Activated T-cell treated with anti-CD3 and anti-CD28 coated beads, Interleukin-2, amount 50 U/mL, for 72 hours (primary cell): ENCODE data around the gene NRP1. TPM values are rescaled to one million over a fixed set of nuclear protein-coding genes. Genes with fewer than 3 reads are reported as not detected.

Experiments
- ATAC-seq, 2 donors: fragments of 150-1000 bp; cut with Tn5 transposase; replicated peaks in 1 of 2; 2 replicates each; pipeline ENCODE4 v1.10.0; 2021; ENCODE audit warnings: moderate library complexity in 2 of 2, mild to moderate bottlenecking in 1 of 2
- DNase-seq, 2 donors: peaks; one replicate each; pipeline ENCODE4 v3.0.0; 2021 to 2022; ENCODE audit warnings: mixed read lengths in 1 of 2
- H3K27ac Mint-ChIP-seq: one replicate; pipeline ENCODE4 v1.8.0; 2022; ENCODE audit warnings: mild to moderate bottlenecking, moderate library complexity, mixed read lengths
- H3K27me3 Mint-ChIP-seq: one replicate; pipeline ENCODE4 v1.8.0; 2022; ENCODE audit warnings: low read depth, mixed read lengths
- H3K36me3 Mint-ChIP-seq, 2 donors: one replicate each; pipeline ENCODE4 v1.8.0; 2022; ENCODE audit warnings: mixed read lengths in 2 of 2, mild to moderate bottlenecking in 1 of 2; ENCODE audit not compliant: insufficient read depth in 2 of 2
- H3K4me1 Mint-ChIP-seq: one replicate; pipeline ENCODE4 v1.8.0; 2022; ENCODE audit warnings: low read depth, mixed read lengths
- H3K4me3 Mint-ChIP-seq, 2 donors: one replicate each; pipeline ENCODE4 v1.8.0; 2022; ENCODE audit warnings: mild to moderate bottlenecking in 2 of 2, mixed read lengths in 2 of 2, moderate library complexity in 2 of 2
- H3K9me3 Mint-ChIP-seq, 2 donors: one replicate each; pipeline ENCODE4 v1.8.0; 2022; ENCODE audit warnings: mixed read lengths in 2 of 2
- total RNA-seq, 2 donors: library from RNA; stranded (reverse); gene quantifications; one replicate each; pipeline ENCODE4 v1.2.3, GENCODE V29; 2022

The NRP1 gene
- total RNA-seq, 2 donors from 2014 or later: 0.72 to 0.84 TPM

DNA sequence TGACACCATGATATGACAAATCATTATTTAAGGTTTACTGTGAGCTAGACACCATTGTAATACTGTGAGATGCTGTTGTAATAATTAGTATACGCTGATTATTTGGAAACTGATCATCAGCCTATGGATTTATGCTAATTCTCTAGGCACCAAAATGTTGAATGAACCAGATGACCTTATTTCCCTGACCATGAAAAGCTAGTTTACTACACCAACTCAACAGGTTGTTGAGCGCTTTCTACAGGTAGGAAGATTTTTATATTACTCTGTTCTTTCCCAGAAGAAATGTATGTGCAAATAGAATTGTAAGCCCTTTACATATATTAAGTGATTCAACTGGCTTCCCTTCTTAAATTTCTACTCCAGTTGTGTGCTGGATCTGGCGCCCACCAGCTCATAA, 6.2 kb downstream of the NRP1 start:
- Mint-ChIP-seq H3K9me3 (no peaks in the 10 kb centered on the region), H3K4me3 (no peak overlapping the region), H3K27ac (no peak overlapping the region), H3K27me3 (peaks cover 62% of the 10 kb centered on the region), H3K36me3 (no peaks in the 10 kb centered on the region), H3K4me1 (peaks cover 13% of the 10 kb centered on the region)
- DNase-seq: no peak
- no peak for ATAC-seq

GRCh38 chr10:33327751-33328150, 6.7 kb downstream of the NRP1 start:
- no peaks in the 10 kb centered on the region for H3K9me3 Mint-ChIP-seq
- H3K27me3 Mint-ChIP-seq: peaks cover 57% of the 10 kb centered on the region
- no peak overlapping the region for H3K27ac Mint-ChIP-seq
- H3K4me3 Mint-ChIP-seq: no peak overlapping the region
- H3K4me1 Mint-ChIP-seq: peaks cover 10% of the 10 kb centered on the region
- DNase-seq (no peak), ATAC-seq (no peak)
- H3K36me3 Mint-ChIP-seq: no peaks in the 10 kb centered on the region

GRCh38 chr10:33326933-33327332, 7.5 kb downstream of the NRP1 start:
- no peak for ATAC-seq

DNA sequence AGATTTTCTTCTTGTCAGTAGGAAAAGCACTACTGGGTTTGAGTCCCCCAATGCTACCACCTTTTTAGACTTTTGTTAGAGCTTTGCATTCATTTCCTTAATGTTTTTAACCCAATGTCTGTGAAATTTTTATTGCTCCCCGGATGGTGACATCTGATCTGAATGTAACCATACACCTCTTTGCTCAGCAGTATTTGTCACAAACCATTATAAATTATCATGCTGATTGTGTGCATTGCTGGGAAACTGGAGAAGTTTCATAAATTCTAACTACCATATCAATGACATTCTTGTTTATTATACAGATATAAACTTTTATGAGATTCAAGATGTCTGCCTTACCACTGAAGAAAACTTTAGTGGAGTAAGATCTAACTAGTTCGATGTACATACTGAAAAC, 8.5 kb downstream of the NRP1 start:
- no peaks in the 10 kb centered on the region for H3K36me3 Mint-ChIP-seq
- H3K9me3 Mint-ChIP-seq: no peaks in the 10 kb centered on the region
- no peak overlapping the region for H3K4me3 Mint-ChIP-seq
- H3K27ac Mint-ChIP-seq: no peak overlapping the region
- DNase-seq: no peak
- ATAC-seq: no peak
- peaks cover 39% of the 10 kb centered on the region for H3K27me3 Mint-ChIP-seq
- peaks cover 8% of the 10 kb centered on the region for H3K4me1 Mint-ChIP-seq

More at GRCh38 chr10:33326933-33327332, 7.5 kb downstream of the NRP1 start:
- Mint-ChIP-seq H3K4me1 (peaks cover 10% of the 10 kb centered on the region), H3K27me3 (peaks cover 49% of the 10 kb centered on the region), H3K36me3 (no peaks in the 10 kb centered on the region), H3K9me3 (no peaks in the 10 kb centered on the region), H3K4me3 (no peak overlapping the region), H3K27ac (no peak overlapping the region)
- DNase-seq: no peak

- no peak for DNase-seq
- Mint-ChIP-seq H3K9me3 (peaks cover 2% of the 10 kb centered on the region in 2 donors), H3K4me1 (no peaks in the 10 kb centered on the region), H3K27ac (no peak overlapping the region), H3K36me3 (no peaks in the 10 kb centered on the region), H3K27me3 (peaks cover 18% of the 10 kb centered on the region), H3K4me3 (no peak overlapping the region)
- no peak for ATAC-seq
Measured at GRCh38 chr10:33323721-33324120, 10.7 kb downstream of the NRP1 start.

- Mint-ChIP-seq H3K4me3 (no peak overlapping the region), H3K27ac (no peak overlapping the region), H3K36me3 (no peaks in the 10 kb centered on the region), H3K4me1 (no peaks in the 10 kb centered on the region), H3K9me3 (peaks cover 2% of the 10 kb centered on the region in 2 donors), H3K27me3 (peaks cover 11% of the 10 kb centered on the region)
- DNase-seq: no peak
- ATAC-seq: no peak
Measured at GRCh38 chr10:33321516-33321915, 13.0 kb downstream of the NRP1 start.

DNA sequence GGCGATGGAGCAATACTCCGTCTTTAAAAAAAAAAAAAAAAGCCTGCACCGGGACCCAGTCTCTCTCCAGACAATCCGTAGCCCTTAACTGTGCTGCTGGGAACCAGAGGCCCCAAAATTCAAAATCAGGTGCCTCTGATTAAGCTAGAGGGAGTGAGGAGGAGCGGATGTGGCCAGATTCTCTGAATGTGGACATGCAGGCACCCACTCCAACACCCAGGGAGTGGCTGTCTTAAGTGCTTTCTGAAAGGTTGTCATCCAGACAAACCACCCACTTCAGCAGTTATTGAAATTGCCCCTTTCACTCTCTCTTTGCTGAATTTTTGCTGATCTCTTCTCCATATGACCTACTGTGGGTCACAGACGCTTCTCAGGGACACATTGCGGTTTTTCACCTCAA, 14.2 kb downstream of the NRP1 start:
- ATAC-seq: no peak
- no peak overlapping the region for H3K27ac Mint-ChIP-seq

GRCh38 chr10:33315891-33316290, 18.6 kb downstream of the NRP1 start:
- H3K4me3 Mint-ChIP-seq: no peak overlapping the region
- H3K9me3 Mint-ChIP-seq: peaks cover 2% of the 10 kb centered on the region in 2 donors
- ATAC-seq: no peak
- H3K27ac Mint-ChIP-seq: no peak overlapping the region
- H3K4me1 Mint-ChIP-seq: no peaks in the 10 kb centered on the region
- peaks cover 37% of the 10 kb centered on the region for H3K27me3 Mint-ChIP-seq
- H3K36me3 Mint-ChIP-seq: peaks cover 0 to 2% of the 10 kb centered on the region in 2 donors
- DNase-seq: no peak

More for the DNA sequence above, 14.2 kb downstream of the NRP1 start:
- Mint-ChIP-seq H3K27me3 (peaks cover 15% of the 10 kb centered on the region), H3K36me3 (no peaks in the 10 kb centered on the region), H3K4me3 (no peak overlapping the region), H3K4me1 (no peaks in the 10 kb centered on the region), H3K9me3 (peaks cover 2% of the 10 kb centered on the region in 2 donors)
- DNase-seq: no peak

DNA sequence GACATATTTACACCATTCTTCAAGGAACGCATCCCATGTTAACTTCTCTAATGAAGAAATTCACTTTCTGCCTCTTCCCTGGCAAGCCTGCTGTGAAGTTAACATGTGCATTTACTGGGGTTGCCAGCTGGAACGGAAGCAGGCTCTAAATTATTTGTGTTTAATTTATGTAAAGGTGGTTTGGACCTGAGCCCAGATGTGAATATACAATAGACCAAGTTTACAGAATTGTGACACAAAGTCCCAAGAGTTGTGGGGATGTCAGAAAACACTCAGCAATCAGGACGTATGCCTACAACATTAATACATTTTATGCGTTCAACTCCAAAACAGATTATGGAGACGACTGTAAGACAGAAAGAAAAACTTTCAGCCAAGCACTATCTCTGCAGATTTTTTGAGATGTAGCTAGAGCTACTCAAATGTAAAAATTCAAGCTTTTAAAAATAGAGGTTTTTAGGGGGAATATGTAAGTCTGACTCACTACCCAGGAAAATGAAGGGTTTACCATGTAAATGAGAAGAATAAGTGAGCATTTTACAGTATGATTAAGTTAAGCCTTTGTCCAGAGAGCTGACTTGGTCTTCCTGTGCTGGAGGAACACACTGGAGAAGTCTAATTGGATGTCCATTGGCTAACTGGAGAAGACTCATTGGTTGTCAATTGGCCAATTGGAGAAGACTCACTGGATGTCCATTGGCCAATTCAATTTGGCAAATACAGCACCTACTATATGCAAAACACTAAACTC, 19.5 kb downstream of the NRP1 start:
- Mint-ChIP-seq H3K27me3 (peaks cover 42% of the 10 kb centered on the region), H3K4me3 (no peak overlapping the region), H3K4me1 (no peaks in the 10 kb centered on the region), H3K36me3 (peaks cover 0 to 2% of the 10 kb centered on the region in 2 donors), H3K27ac (no peak overlapping the region), H3K9me3 (no peaks in the 10 kb centered on the region)
- no peak for ATAC-seq
- no peak for DNase-seq

- no peaks in the 10 kb centered on the region for H3K4me1 Mint-ChIP-seq
- no peak for ATAC-seq
- H3K27me3 Mint-ChIP-seq: peaks cover 40% of the 10 kb centered on the region
Measured at GRCh38 chr10:33311640-33312039, 22.8 kb downstream of the NRP1 start.

DNA sequence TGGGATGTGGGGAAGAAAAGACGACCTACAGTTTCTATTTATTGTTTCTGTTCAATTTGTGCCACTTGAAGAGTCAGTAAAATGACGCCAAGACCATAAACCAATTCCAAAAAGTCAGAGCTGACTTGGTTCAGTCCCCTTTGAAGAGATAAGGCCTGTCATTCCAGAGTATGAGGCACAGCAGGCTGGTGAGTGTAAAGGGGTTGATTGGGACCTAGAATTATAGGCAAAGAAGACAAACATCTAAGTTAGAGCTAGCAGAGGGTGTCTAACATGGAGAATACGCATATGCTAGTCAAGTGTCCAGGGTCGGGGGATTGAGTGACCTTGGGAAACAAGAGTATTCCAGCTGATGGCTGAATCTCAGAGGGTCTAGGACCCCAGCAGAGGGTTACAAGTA, 23.6 kb downstream of the NRP1 start:
- H3K4me3 Mint-ChIP-seq: no peak overlapping the region
- no peaks in the 10 kb centered on the region for H3K4me1 Mint-ChIP-seq
- no peak overlapping the region for H3K27ac Mint-ChIP-seq
- no peaks in the 10 kb centered on the region for H3K9me3 Mint-ChIP-seq
- DNase-seq (no peak), ATAC-seq (no peak)
- peaks cover 32% of the 10 kb centered on the region for H3K27me3 Mint-ChIP-seq
- peaks cover 0 to 2% of the 10 kb centered on the region in 2 donors for H3K36me3 Mint-ChIP-seq

More at GRCh38 chr10:33311640-33312039, 22.8 kb downstream of the NRP1 start:
- Mint-ChIP-seq H3K4me3 (no peak overlapping the region), H3K9me3 (no peaks in the 10 kb centered on the region), H3K27ac (no peak overlapping the region), H3K36me3 (peaks cover 0 to 2% of the 10 kb centered on the region in 2 donors)
- DNase-seq: no peak

- Mint-ChIP-seq H3K27me3 (peaks cover 18% of the 10 kb centered on the region), H3K4me3 (no peak overlapping the region), H3K27ac (no peak overlapping the region), H3K4me1 (no peaks in the 10 kb centered on the region), H3K36me3 (peaks cover 0 to 2% of the 10 kb centered on the region in 2 donors), H3K9me3 (no peaks in the 10 kb centered on the region)
- DNase-seq (no peak), ATAC-seq (no peak)
Measured at GRCh38 chr10:33309406-33309805, 25.1 kb downstream of the NRP1 start.

- peaks cover 0 to under 1% of the 10 kb centered on the region in 2 donors for H3K36me3 Mint-ChIP-seq
- H3K27ac Mint-ChIP-seq: no peak overlapping the region
- peaks cover 8% of the 10 kb centered on the region for H3K27me3 Mint-ChIP-seq
- ATAC-seq (no peak), DNase-seq (no peak)
- no peaks in the 10 kb centered on the region for H3K9me3 Mint-ChIP-seq
- no peak overlapping the region for H3K4me3 Mint-ChIP-seq
- H3K4me1 Mint-ChIP-seq: no peaks in the 10 kb centered on the region
Measured at GRCh38 chr10:33307835-33308234, 26.6 kb downstream of the NRP1 start.
